K562 (cell line): Measurements from ENCODE around the gene CAMK2D. TPM values are rescaled to one million over a fixed set of nuclear protein-coding genes. Genes with fewer than 3 reads are reported as not detected.

Experiments
- ATAC-seq: fragments of 200-7000 bp; cut with Tn5 transposase; 3 replicates; pipeline ENCODE4 v1.9.1; 2020; ENCODE audit warnings: moderate library complexity
- BruUV-seq: library from RNA; stranded (reverse); fragments of 400-500 nt; replicated peaks from 2 replicates; lab custom pipeline; 2021; lab: Mats Ljungman, UMichigan
- CTCF ChIA-PET: fragments of 300-600 bp; formaldehyde crosslinking; extraction: SDS; loops from one replicate; lab custom pipeline; 2021; ENCODE audit warnings: low intra/inter-chr PET ratio; lab: Yijun Ruan, JAX
- POLR2A ChIA-PET: fragments of 300-600, 350-650 bp; sonication (Branson Sonifier 250); formaldehyde crosslinking; extraction: SDS; loops from one replicate; lab custom pipeline; 2021; ENCODE audit warnings: antibody characterized with exemption, inconsistent platforms; lab: Yijun Ruan, JAX
- DNase-seq, 4 experiments: peaks; one replicate each; pipeline versions ENCODE4 v3.0.0 to v3.0.0-alpha.2; 2011 to 2018; ENCODE audit warnings: low spot score in 3 of 4, mixed read lengths in 3 of 4; ENCODE audit errors: extremely low read depth in 1 of 4
- FAIRE-seq: peaks from 2 replicates; lab custom pipeline; 2011; peaks lifted over from hg19 to GRCh38; lab: Jason Lieb, UNC
- H2AFZ ChIP-seq: 2 replicates; pipeline ENCODE4 v1.6.0; 2011; ENCODE audit warnings: low read depth, low read length, control low read depth, inconsistent platforms
- H3K27ac ChIP-seq: fragments of 200-600 bp; 3 replicates; pipeline ENCODE4 v1.8.0; 2011; ENCODE audit warnings: low read depth, mild to moderate bottlenecking, control low read depth, inconsistent platforms, low read length, moderate library complexity, mixed read lengths; ENCODE audit errors: extremely low read depth
- H3K27me3 ChIP-seq, 2 experiments: fragments of 300-600 bp in 1 of 2; 2 replicates in 1 of 2; 3 replicates in 1 of 2; pipeline versions ENCODE4 v1.6.0 to v1.8.0; 2011; ENCODE audit warnings: inconsistent platforms in 2 of 2, low read length in 2 of 2, mild to moderate bottlenecking in 1 of 2, mixed read lengths in 1 of 2, moderate library complexity in 1 of 2; ENCODE audit not compliant: control insufficient read depth in 2 of 2, insufficient read depth in 2 of 2
- H3K36me3 ChIP-seq: fragments of 300-600 bp; 3 replicates; pipeline ENCODE4 v1.8.0; 2011; ENCODE audit warnings: mild to moderate bottlenecking, low read length, inconsistent platforms; ENCODE audit not compliant: control insufficient read depth, insufficient read depth
- H3K4me1 ChIP-seq, 2 experiments: fragments of 200-600 bp in 1 of 2; replicated peaks in 1 of 2; 2 replicates in 1 of 2; 3 replicates in 1 of 2; pipeline versions ENCODE4 v1.5.1 to v1.8.0; 2011; ENCODE audit warnings: inconsistent platforms in 2 of 2, low read length in 2 of 2, mild to moderate bottlenecking in 1 of 2, mixed read lengths in 1 of 2, moderate library complexity in 1 of 2; ENCODE audit not compliant: control insufficient read depth in 2 of 2, insufficient read depth in 2 of 2
- H3K4me2 ChIP-seq: 2 replicates; pipeline ENCODE4 v1.6.1; 2011; ENCODE audit warnings: low read length, control low read depth, inconsistent platforms, mixed read lengths; ENCODE audit not compliant: insufficient read depth
- H3K4me3 ChIP-seq: fragments of 200-600 bp; sonication (generic), shearing (Covaris generic); 2 replicates; pipeline ENCODE4 v1.5.1; 2016; ENCODE audit warnings: control low read depth, inconsistent platforms
- H3K79me2 ChIP-seq: fragments of 200-600 bp; 3 replicates; pipeline ENCODE4 v1.8.0; 2011; ENCODE audit warnings: low read length, inconsistent platforms; ENCODE audit not compliant: control insufficient read depth, insufficient read depth
- H3K9ac ChIP-seq, 2 experiments: 2 replicates each; pipeline versions ENCODE4 v1.6.0 to v1.6.1; 2011; ENCODE audit warnings: low read depth in 2 of 2, low read length in 2 of 2, control low read depth in 1 of 2, inconsistent platforms in 1 of 2, mild to moderate bottlenecking in 1 of 2, mixed read lengths in 1 of 2; ENCODE audit not compliant: insufficient read depth in 1 of 2
- H3K9me1 ChIP-seq: one replicate; pipeline ENCODE4 v1.6.0; 2011; ENCODE audit warnings: inconsistent platforms, mild to moderate bottlenecking, low read length, moderate library complexity; ENCODE audit not compliant: control insufficient read depth, insufficient read depth
- H3K9me3 ChIP-seq: replicated peaks from 2 replicates; pipeline ENCODE4 v1.5.1; 2011; ENCODE audit warnings: low read depth, low read length, inconsistent platforms; ENCODE audit not compliant: control insufficient read depth, insufficient read depth
- H4K20me1 ChIP-seq: replicated peaks from 2 replicates; pipeline ENCODE4 v1.6.1; 2011; ENCODE audit warnings: low read length, inconsistent platforms, mixed read lengths; ENCODE audit not compliant: control insufficient read depth, insufficient read depth
- BRCA1 ChIP-seq, 2 experiments: fragments of 450-650 bp in 1 of 2; sonication (generic) in 1 of 2; formaldehyde crosslinking in 1 of 2; IDR thresholded peaks; 2 replicates each; pipeline versions ENCODE4 v1.5.0 to v1.6.1; 2017 to 2020; ENCODE audit warnings: mild to moderate bottlenecking in 1 of 2, missing genetic modification reagents in 1 of 2
- CBX1 ChIP-seq: sonication (generic); IDR thresholded peaks from 2 replicates; pipeline ENCODE4 v1.6.1; 2016; ENCODE audit warnings: antibody characterized with exemption, low read depth, mild to moderate bottlenecking
- ILK ChIP-seq: fragments of 450-650 bp; IDR thresholded peaks from 2 replicates; pipeline ENCODE4 v1.6.1; 2016; ENCODE audit warnings: missing genetic modification characterization, low read depth, mild to moderate bottlenecking, missing compliant biosample characterization, moderate library complexity, borderline replicate concordance
- RFX1 ChIP-seq: fragments of 450-650 bp; IDR thresholded peaks from 2 replicates; pipeline ENCODE4 v1.6.1; 2016; ENCODE audit warnings: mild to moderate bottlenecking, moderate library complexity
- SIN3A ChIP-seq, 2 experiments: fragments of 150-350 bp in 1 of 2; IDR thresholded peaks; 2 replicates each; pipeline ENCODE4 v1.6.1; 2011 to 2016; ENCODE audit warnings: borderline replicate concordance in 2 of 2, low read depth in 2 of 2, low read length in 2 of 2, mild to moderate bottlenecking in 2 of 2, moderate library complexity in 2 of 2; ENCODE audit not compliant: control insufficient read depth in 1 of 2
- SRSF1 ChIP-seq: fragments of 200-400 bp; formaldehyde crosslinking; IDR thresholded peaks from 2 replicates; pipeline ENCODE4 v1.6.1; 2017; ENCODE audit warnings: mild to moderate bottlenecking, low read depth, low read length, moderate library complexity
- TCFL5 ChIP-seq: fragments of 250-450 bp; sonication (Bioruptor Pico); conservative IDR thresholded peaks from 2 replicates; pipeline ENCODE4 v1.6.1; 2021; ENCODE audit warnings: mild to moderate bottlenecking, moderate library complexity, matching md5 sums
- TSC22D4 ChIP-seq: fragments of 450-650 bp; IDR thresholded peaks from 2 replicates; pipeline ENCODE4 v1.6.1; 2016; ENCODE audit warnings: missing genetic modification characterization, missing biosample characterization, control low read depth
- ZNF316 ChIP-seq: fragments of 450-650 bp; IDR thresholded peaks from 2 replicates; pipeline ENCODE4 v1.6.1; 2016
- WGBS: fragments of 100-300 bp; shearing (Covaris generic); methylation state at CpG from one replicate; pipeline ENCODE4 v1.1.6; 2016; ENCODE audit warnings: low coverage, mixed read lengths; ENCODE audit not compliant: insufficient coverage; ENCODE audit errors: missing lambda C conversion rate; 5-methylcytosine and 5-hydroxymethylcytosine counted together
- in situ Hi-C: fragments of 300-500 bp; cut with MboI; formaldehyde crosslinking; loops from 4 replicates; pipeline ENCODE4 v1.15.0; 2018; ENCODE audit warnings: inconsistent platforms, mixed read lengths
- intact Hi-C: fragments of 100-400 bp; cut with micrococcal nuclease; formaldehyde crosslinking; loops from 2 replicates; pipeline ENCODE4 v1.14.2; 2022
- polyA plus RNA-seq, 8 experiments: library from polyadenylated mRNA; depleted of rRNA in 4 of 8; stranded (reverse) in 5 of 8; unstranded in 3 of 8; fragments of >200 nt; fragmentation: Nextera tagmentation in 2 of 8; fragmentation: Illumina TruSeq in 1 of 8; extraction: Ambion mirVana in 2 of 8; extraction: Trizol in 1 of 8; gene quantifications; 2 replicates each; pipeline versions ENCODE4 v1.2.1 to v1.2.3, GENCODE V29; 2011 to 2014; ENCODE audit warnings: inconsistent platforms in 1 of 8, missing spikeins in 1 of 8
- total RNA-seq, 7 experiments: library from RNA; depleted of rRNA in 6 of 7; stranded (reverse); fragments of >200 nt in 6 of 7; fragmentation: Illumina TruSeq in 2 of 7; extraction: Trizol in 2 of 7; gene quantifications; 2 replicates each; pipeline versions ENCODE4 v1.2.1 to v1.2.3, GENCODE V29; 2011 to 2021; ENCODE audit warnings: low replicate concordance in 1 of 7
- TF ChIP-seq, protein P1 (sequence below): sonication (generic); formaldehyde crosslinking; IDR thresholded peaks from 2 replicates; pipeline ENCODE4 v1.8.1; 2023; ENCODE audit warnings: missing genetic modification reagents, mild to moderate bottlenecking, borderline replicate concordance
- TF ChIP-seq, protein P2 (sequence below): fragments of 250-450 bp; sonication (Bioruptor Pico); IDR thresholded peaks from 2 replicates; pipeline ENCODE4 v1.8.0; 2021; ENCODE audit warnings: moderate library complexity, mild to moderate bottlenecking, inconsistent platforms

Gene CAMK2D
- total and polyA plus RNA-seq, 9 of the 15 experiments (the other 6 are each of a cell fraction or from before 2014, with no cell fraction given), result 0.01 to 0.33 (median 0.04) TPM; not detected in 2

DNA sequence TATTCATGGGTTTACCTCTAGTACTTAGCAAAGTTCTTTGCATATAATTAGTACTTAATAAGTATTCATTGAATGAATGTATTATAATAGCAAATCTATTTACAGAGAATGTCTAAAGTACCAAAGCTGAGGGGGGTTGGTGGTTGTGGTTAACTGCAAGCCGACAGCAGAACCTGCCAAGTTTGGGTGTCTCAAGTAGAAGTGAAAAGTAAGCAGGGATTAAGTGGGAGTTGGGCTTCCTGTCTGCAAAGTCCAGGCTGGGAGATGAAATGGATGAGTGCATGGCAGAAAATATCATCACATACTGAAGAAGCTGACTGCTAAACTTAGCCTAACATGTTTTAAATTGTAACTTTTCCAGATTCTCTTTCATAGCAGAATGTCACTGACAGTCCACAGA lies 169.6 kb downstream of the CAMK2D start:
- Histone ChIP-seq H3K36me3 (no peaks in the 10 kb centered on the region), H3K4me2 (no peak overlapping the region), H2AFZ (no peak overlapping the region), H3K4me3 (no peak overlapping the region), H3K27ac (no peak overlapping the region), H3K9ac (no peak overlapping the region), H3K27me3 (no peaks in the 10 kb centered on the region), H3K9me1 (no peaks in the 10 kb centered on the region), H3K4me1 (no peaks in the 10 kb centered on the region), H3K9me3 (no peaks in the 10 kb centered on the region), H4K20me1 (no peaks in the 10 kb centered on the region), H3K79me2 (no peaks in the 10 kb centered on the region)
- no TSS peak for BruUV-seq
- DNase-seq (no peak), FAIRE-seq (no peak), ATAC-seq (no peak)
- CTCF ChIA-PET, result no interaction called here
- intact Hi-C loops (no loop called here), in situ Hi-C loops (no loop called here)
- 17% methylated on average over 1 of the region's 1 CpG for WGBS
- POLR2A ChIA-PET, result no interaction called here
- TF ChIP-seq SIN3A (IDR thresholded peaks at IDR 0.05; ENCODE audit: borderline replicate concordance in 2 of 2, control insufficient read depth in 1 of 2, low read depth in 2 of 2, low read length in 2 of 2), result no peak
- no peak for TF ChIP-seq ILK
- no peak for TF ChIP-seq TSC22D4
- no peak for TF ChIP-seq TCFL5 (CRISPR knock-in tag)
- TF ChIP-seq, protein P1, sequence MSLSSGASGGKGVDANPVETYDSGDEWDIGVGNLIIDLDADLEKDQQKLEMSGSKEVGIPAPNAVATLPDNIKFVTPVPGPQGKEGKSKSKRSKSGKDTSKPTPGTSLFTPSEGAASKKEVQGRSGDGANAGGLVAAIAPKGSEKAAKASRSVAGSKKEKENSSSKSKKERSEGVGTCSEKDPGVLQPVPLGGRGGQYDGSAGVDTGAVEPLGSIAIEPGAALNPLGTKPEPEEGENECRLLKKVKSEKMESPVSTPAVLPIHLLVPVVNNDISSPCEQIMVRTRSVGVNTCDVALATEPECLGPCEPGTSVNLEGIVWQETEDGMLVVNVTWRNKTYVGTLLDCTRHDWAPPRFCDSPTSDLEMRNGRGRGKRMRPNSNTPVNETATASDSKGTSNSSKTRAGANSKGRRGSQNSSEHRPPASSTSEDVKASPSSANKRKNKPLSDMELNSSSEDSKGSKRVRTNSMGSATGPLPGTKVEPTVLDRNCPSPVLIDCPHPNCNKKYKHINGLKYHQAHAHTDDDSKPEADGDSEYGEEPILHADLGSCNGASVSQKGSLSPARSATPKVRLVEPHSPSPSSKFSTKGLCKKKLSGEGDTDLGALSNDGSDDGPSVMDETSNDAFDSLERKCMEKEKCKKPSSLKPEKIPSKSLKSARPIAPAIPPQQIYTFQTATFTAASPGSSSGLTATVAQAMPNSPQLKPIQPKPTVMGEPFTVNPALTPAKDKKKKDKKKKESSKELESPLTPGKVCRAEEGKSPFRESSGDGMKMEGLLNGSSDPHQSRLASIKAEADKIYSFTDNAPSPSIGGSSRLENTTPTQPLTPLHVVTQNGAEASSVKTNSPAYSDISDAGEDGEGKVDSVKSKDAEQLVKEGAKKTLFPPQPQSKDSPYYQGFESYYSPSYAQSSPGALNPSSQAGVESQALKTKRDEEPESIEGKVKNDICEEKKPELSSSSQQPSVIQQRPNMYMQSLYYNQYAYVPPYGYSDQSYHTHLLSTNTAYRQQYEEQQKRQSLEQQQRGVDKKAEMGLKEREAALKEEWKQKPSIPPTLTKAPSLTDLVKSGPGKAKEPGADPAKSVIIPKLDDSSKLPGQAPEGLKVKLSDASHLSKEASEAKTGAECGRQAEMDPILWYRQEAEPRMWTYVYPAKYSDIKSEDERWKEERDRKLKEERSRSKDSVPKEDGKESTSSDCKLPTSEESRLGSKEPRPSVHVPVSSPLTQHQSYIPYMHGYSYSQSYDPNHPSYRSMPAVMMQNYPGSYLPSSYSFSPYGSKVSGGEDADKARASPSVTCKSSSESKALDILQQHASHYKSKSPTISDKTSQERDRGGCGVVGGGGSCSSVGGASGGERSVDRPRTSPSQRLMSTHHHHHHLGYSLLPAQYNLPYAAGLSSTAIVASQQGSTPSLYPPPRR (CRISPR knock-in tag), result no peak
- TF ChIP-seq RFX1, result no peak
- TF ChIP-seq, protein P2, sequence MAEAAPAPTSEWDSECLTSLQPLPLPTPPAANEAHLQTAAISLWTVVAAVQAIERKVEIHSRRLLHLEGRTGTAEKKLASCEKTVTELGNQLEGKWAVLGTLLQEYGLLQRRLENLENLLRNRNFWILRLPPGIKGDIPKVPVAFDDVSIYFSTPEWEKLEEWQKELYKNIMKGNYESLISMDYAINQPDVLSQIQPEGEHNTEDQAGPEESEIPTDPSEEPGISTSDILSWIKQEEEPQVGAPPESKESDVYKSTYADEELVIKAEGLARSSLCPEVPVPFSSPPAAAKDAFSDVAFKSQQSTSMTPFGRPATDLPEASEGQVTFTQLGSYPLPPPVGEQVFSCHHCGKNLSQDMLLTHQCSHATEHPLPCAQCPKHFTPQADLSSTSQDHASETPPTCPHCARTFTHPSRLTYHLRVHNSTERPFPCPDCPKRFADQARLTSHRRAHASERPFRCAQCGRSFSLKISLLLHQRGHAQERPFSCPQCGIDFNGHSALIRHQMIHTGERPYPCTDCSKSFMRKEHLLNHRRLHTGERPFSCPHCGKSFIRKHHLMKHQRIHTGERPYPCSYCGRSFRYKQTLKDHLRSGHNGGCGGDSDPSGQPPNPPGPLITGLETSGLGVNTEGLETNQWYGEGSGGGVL (CRISPR knock-in tag), result no peak
- TF ChIP-seq CBX1, result no peak
- no peak for TF ChIP-seq ZNF316
- TF ChIP-seq BRCA1 (IDR thresholded peaks at IDR 0.05), result no peak
- no peak for TF ChIP-seq BRCA1 (CRISPR knock-in tag; IDR thresholded peaks at IDR 0.05)
- no peak for TF ChIP-seq SRSF1
